ENCODE results near the gene RNLS. TPM values are rescaled to one million over a fixed set of nuclear protein-coding genes. Genes with fewer than 3 reads are reported as not detected.

Gene RNLS
- total and polyA plus RNA-seq, 2 of the 8 experiments (the other 6 are each of a cell fraction or from before 2014, with no cell fraction given) = 7.5 to 12.7 TPM

GRCh38 chr10:88346144-88346977 lies 236.8 kb downstream of the RNLS start (continued):
- TF ChIP-seq YY1 (IDR thresholded peaks at IDR 0.05; ENCODE audit: low read depth, low read length) (no peak), GABPA (IDR thresholded peaks at IDR 0.05; ENCODE audit: borderline replicate concordance, insufficient read depth, low read length) (no peak), USF2 (IDR thresholded peaks at IDR 0.05; ENCODE audit: low read length) (no peak), KDM4A (IDR thresholded peaks at IDR 0.05; ENCODE audit: low read depth, low read length, severe bottlenecking) (no peak), KDM1A (IDR thresholded peaks at IDR 0.05; ENCODE audit: borderline replicate concordance, low read length) (no peak)
- TF ChIP-seq, protein P1, sequence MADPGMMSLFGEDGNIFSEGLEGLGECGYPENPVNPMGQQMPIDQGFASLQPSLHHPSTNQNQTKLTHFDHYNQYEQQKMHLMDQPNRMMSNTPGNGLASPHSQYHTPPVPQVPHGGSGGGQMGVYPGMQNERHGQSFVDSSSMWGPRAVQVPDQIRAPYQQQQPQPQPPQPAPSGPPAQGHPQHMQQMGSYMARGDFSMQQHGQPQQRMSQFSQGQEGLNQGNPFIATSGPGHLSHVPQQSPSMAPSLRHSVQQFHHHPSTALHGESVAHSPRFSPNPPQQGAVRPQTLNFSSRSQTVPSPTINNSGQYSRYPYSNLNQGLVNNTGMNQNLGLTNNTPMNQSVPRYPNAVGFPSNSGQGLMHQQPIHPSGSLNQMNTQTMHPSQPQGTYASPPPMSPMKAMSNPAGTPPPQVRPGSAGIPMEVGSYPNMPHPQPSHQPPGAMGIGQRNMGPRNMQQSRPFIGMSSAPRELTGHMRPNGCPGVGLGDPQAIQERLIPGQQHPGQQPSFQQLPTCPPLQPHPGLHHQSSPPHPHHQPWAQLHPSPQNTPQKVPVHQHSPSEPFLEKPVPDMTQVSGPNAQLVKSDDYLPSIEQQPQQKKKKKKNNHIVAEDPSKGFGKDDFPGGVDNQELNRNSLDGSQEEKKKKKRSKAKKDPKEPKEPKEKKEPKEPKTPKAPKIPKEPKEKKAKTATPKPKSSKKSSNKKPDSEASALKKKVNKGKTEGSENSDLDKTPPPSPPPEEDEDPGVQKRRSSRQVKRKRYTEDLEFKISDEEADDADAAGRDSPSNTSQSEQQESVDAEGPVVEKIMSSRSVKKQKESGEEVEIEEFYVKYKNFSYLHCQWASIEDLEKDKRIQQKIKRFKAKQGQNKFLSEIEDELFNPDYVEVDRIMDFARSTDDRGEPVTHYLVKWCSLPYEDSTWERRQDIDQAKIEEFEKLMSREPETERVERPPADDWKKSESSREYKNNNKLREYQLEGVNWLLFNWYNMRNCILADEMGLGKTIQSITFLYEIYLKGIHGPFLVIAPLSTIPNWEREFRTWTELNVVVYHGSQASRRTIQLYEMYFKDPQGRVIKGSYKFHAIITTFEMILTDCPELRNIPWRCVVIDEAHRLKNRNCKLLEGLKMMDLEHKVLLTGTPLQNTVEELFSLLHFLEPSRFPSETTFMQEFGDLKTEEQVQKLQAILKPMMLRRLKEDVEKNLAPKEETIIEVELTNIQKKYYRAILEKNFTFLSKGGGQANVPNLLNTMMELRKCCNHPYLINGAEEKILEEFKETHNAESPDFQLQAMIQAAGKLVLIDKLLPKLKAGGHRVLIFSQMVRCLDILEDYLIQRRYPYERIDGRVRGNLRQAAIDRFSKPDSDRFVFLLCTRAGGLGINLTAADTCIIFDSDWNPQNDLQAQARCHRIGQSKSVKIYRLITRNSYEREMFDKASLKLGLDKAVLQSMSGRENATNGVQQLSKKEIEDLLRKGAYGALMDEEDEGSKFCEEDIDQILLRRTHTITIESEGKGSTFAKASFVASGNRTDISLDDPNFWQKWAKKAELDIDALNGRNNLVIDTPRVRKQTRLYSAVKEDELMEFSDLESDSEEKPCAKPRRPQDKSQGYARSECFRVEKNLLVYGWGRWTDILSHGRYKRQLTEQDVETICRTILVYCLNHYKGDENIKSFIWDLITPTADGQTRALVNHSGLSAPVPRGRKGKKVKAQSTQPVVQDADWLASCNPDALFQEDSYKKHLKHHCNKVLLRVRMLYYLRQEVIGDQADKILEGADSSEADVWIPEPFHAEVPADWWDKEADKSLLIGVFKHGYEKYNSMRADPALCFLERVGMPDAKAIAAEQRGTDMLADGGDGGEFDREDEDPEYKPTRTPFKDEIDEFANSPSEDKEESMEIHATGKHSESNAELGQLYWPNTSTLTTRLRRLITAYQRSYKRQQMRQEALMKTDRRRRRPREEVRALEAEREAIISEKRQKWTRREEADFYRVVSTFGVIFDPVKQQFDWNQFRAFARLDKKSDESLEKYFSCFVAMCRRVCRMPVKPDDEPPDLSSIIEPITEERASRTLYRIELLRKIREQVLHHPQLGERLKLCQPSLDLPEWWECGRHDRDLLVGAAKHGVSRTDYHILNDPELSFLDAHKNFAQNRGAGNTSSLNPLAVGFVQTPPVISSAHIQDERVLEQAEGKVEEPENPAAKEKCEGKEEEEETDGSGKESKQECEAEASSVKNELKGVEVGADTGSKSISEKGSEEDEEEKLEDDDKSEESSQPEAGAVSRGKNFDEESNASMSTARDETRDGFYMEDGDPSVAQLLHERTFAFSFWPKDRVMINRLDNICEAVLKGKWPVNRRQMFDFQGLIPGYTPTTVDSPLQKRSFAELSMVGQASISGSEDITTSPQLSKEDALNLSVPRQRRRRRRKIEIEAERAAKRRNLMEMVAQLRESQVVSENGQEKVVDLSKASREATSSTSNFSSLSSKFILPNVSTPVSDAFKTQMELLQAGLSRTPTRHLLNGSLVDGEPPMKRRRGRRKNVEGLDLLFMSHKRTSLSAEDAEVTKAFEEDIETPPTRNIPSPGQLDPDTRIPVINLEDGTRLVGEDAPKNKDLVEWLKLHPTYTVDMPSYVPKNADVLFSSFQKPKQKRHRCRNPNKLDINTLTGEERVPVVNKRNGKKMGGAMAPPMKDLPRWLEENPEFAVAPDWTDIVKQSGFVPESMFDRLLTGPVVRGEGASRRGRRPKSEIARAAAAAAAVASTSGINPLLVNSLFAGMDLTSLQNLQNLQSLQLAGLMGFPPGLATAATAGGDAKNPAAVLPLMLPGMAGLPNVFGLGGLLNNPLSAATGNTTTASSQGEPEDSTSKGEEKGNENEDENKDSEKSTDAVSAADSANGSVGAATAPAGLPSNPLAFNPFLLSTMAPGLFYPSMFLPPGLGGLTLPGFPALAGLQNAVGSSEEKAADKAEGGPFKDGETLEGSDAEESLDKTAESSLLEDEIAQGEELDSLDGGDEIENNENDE (IDR thresholded peaks at IDR 0.05; ENCODE audit: insufficient replicate concordance, low read length) = no peak
